AG09309 (cell line): ENCODE results near the gene KCNC4.

Experiments
- DNase-seq: peaks from one replicate; pipeline ENCODE4 v3.0.0-alpha.2; 2010; ENCODE audit warnings: low read depth
- H3K4me3 ChIP-seq: 2 replicates; pipeline ENCODE4 v1.5.1; 2011; ENCODE audit warnings: mild to moderate bottlenecking, low read depth, low read length, moderate library complexity; ENCODE audit not compliant: control insufficient read depth
- CTCF ChIP-seq: IDR thresholded peaks from 2 replicates; pipeline ENCODE4 v1.5.1; 2011; ENCODE audit warnings: mild to moderate bottlenecking, low read depth, low read length, inconsistent platforms; ENCODE audit not compliant: insufficient read depth, control insufficient read depth; ENCODE audit errors: missing control alignments

Gene KCNC4

GRCh38 chr1:110196917-110197765 is 13.0 kb upstream of the KCNC4 start:
- H3K4me3 ChIP-seq, result no peak overlapping the region

GRCh38 chr1:110197905-110198629 is 12.0 kb upstream of the KCNC4 start:
- no peak for TF ChIP-seq CTCF
- H3K4me3 ChIP-seq, result no peak overlapping the region
- no peak for DNase-seq

More at GRCh38 chr1:110196917-110197765, 13.0 kb upstream of the KCNC4 start:
- peak; percentile 95 for TF ChIP-seq CTCF
- DNase-seq, result no peak

- TF ChIP-seq CTCF, result no peak
- no peak for DNase-seq
- H3K4me3 ChIP-seq, result no peak overlapping the region
Observed at GRCh38 chr1:110198746-110199145, 11.4 kb upstream of the KCNC4 start.

- H3K4me3 ChIP-seq, result no peak overlapping the region
- TF ChIP-seq CTCF, result no peak
- DNase-seq, result no peak
Observed at GRCh38 chr1:110200190-110200589, 9.9 kb upstream of the KCNC4 start.

GRCh38 chr1:110200666-110201065 is 9.4 kb upstream of the KCNC4 start:
- TF ChIP-seq CTCF, result no peak
- no peak overlapping the region for H3K4me3 ChIP-seq
- DNase-seq, result no peak

GRCh38 chr1:110201157-110201825 is 8.8 kb upstream of the KCNC4 start:
- H3K4me3 ChIP-seq, result no peak overlapping the region
- DNase-seq, result no peak
- no peak for TF ChIP-seq CTCF
